MM.1S (cell line): ENCODE measurements around the gene COL5A2.

Experiments
- DNase-seq: peaks from one replicate; pipeline ENCODE4 v3.0.0-alpha.2; 2015
- H2AFZ ChIP-seq: fragments of 300-600 bp; sonication (generic); 2 replicates; pipeline ENCODE4 v1.6.0; 2016; ENCODE audit warnings: antibody characterized with exemption, low read length
- H3F3A ChIP-seq: fragments of 300-600 bp; sonication (generic); 2 replicates; pipeline ENCODE4 v1.6.1; 2016; ENCODE audit warnings: mild to moderate bottlenecking, antibody characterized with exemption, low read length, moderate library complexity, mixed read lengths; ENCODE audit not compliant: insufficient read depth
- H3K27ac ChIP-seq: fragments of 300-600 bp; sonication (generic); 2 replicates; pipeline ENCODE4 v1.5.1; 2016; ENCODE audit warnings: mild to moderate bottlenecking, low read length
- H3K27me3 ChIP-seq: fragments of 300-600 bp; sonication (generic); replicated peaks from 2 replicates; pipeline ENCODE4 v1.6.0; 2016; ENCODE audit warnings: low read length; ENCODE audit not compliant: insufficient read depth
- H3K36me3 ChIP-seq: fragments of 300-600 bp; sonication (generic); replicated peaks from 2 replicates; pipeline ENCODE4 v1.6.1; 2016; ENCODE audit warnings: mild to moderate bottlenecking, low read length, mixed read lengths; ENCODE audit not compliant: insufficient read depth
- H3K4me1 ChIP-seq: fragments of 300-600 bp; sonication (generic); 2 replicates; pipeline ENCODE4 v1.6.1; 2016; ENCODE audit warnings: low read length, mixed read lengths
- H3K4me2 ChIP-seq: fragments of 300-600 bp; sonication (generic); 2 replicates; pipeline ENCODE4 v1.6.0; 2016; ENCODE audit warnings: low read depth, low read length
- H3K4me3 ChIP-seq: fragments of 300-600 bp; sonication (generic); 2 replicates; pipeline ENCODE4 v1.5.1; 2016; ENCODE audit warnings: low read length, mixed read lengths
- H3K79me2 ChIP-seq: fragments of 300-600 bp; sonication (generic); 2 replicates; pipeline ENCODE4 v1.6.1; 2016; ENCODE audit warnings: mixed run types, low read length, mixed read lengths
- H3K9ac ChIP-seq: fragments of 300-600 bp; sonication (generic); 2 replicates; pipeline ENCODE4 v1.6.1; 2016; ENCODE audit warnings: low read length, mixed read lengths
- H3K9me2 ChIP-seq: fragments of 300-600 bp; sonication (generic); replicated peaks from 2 replicates; pipeline ENCODE4 v1.6.1; 2016; ENCODE audit warnings: mild to moderate bottlenecking, low read length, mixed read lengths; ENCODE audit not compliant: insufficient read depth
- H3K9me3 ChIP-seq: fragments of 300-600 bp; sonication (generic); replicated peaks from 2 replicates; pipeline ENCODE4 v1.6.1; 2016; ENCODE audit warnings: mild to moderate bottlenecking, low read length, mixed read lengths; ENCODE audit not compliant: insufficient read depth
- H4K20me1 ChIP-seq: fragments of 300-600 bp; sonication (generic); 2 replicates; pipeline ENCODE4 v1.6.1; 2016; ENCODE audit warnings: mild to moderate bottlenecking, low read length, moderate library complexity, mixed read lengths; ENCODE audit not compliant: insufficient read depth
- EZH2 ChIP-seq: fragments of 300-600 bp; sonication (generic); optimal IDR thresholded peaks from 2 replicates; pipeline ENCODE3; 2017; ENCODE audit warnings: low read depth, mild to moderate bottlenecking, antibody characterized with exemption, low read length, mixed read lengths
- EZH2phosphoT487 ChIP-seq: fragments of 300-600 bp; sonication (generic); IDR thresholded peaks from 2 replicates; pipeline ENCODE4 v1.6.1; 2018; ENCODE audit warnings: antibody characterized with exemption, low read length
- TF ChIP-seq, protein P1 (sequence below): fragments of 300-600 bp; sonication (generic); IDR thresholded peaks from 2 replicates; pipeline ENCODE4 v1.5.1; 2016; ENCODE audit warnings: antibody characterized with exemption, low read length, mixed read lengths

The COL5A2 gene

DNA sequence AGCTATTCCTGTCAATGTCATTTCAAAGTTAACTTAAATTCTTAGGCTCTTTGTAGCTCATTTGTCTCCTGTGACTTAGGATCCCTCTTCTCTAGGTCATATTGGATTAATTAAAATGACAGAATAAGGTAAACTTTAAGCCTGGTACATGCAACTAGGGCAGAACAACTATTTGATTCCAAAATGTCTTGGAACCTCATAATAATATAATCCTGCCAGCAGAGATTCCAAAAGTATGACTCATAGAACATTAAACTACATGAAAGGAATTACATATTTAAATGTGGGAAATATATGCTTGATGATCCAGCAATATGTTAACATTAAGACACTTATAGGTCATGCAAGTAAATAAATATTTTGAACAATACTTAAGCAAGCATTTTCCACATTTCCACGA is 142.0 kb downstream of the COL5A2 start:
- DNase-seq = no peak
- TF ChIP-seq EZH2 = no peak
- no peak for TF ChIP-seq EZH2phosphoT487
- TF ChIP-seq, protein P1, sequence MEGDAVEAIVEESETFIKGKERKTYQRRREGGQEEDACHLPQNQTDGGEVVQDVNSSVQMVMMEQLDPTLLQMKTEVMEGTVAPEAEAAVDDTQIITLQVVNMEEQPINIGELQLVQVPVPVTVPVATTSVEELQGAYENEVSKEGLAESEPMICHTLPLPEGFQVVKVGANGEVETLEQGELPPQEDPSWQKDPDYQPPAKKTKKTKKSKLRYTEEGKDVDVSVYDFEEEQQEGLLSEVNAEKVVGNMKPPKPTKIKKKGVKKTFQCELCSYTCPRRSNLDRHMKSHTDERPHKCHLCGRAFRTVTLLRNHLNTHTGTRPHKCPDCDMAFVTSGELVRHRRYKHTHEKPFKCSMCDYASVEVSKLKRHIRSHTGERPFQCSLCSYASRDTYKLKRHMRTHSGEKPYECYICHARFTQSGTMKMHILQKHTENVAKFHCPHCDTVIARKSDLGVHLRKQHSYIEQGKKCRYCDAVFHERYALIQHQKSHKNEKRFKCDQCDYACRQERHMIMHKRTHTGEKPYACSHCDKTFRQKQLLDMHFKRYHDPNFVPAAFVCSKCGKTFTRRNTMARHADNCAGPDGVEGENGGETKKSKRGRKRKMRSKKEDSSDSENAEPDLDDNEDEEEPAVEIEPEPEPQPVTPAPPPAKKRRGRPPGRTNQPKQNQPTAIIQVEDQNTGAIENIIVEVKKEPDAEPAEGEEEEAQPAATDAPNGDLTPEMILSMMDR = no peak

DNA sequence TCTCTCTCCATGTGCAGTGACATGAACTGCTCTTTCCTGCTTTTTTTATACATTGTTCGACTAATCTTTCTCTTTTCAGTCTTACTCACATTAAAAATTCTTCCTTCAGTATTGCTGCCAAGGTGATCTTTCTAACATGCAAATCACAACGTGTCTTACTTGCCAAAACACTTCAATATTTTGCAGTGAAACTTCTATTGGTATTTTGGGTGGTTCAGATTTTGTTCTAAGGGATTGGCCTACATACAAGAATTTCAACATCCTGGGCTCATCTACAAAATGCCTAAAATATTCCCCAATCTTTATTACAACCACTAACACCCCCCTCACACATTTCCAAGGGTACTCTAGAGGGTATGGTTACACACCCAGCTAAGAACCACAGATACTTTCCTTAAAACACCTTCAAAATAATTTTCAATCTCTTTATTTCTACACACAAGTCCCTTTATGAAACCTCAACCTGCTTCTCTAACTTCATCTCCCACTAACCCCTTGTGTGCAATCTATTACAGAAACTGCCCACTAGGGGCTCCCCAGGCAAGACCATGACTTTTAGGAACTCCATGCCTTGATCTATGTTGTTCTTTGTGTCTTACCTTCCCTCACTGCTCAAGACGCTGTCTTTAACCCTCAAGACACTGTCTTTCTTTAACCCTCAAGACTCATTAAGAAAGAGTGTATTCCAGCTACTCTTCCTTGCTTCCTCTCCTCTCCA is 154.5 kb downstream of the COL5A2 start:
- Histone ChIP-seq H3K9ac (no peak overlapping the region), H3K4me2 (no peak overlapping the region), H2AFZ (no peak overlapping the region), H4K20me1 (no peaks in the 10 kb centered on the region), H3K9me2 (no peaks in the 10 kb centered on the region), H3K79me2 (no peaks in the 10 kb centered on the region), H3K4me1 (no peaks in the 10 kb centered on the region), H3F3A (no peaks in the 10 kb centered on the region), H3K27ac (no peak overlapping the region), H3K36me3 (no peaks in the 10 kb centered on the region), H3K9me3 (no peaks in the 10 kb centered on the region), H3K4me3 (no peak overlapping the region), H3K27me3 (no peaks in the 10 kb centered on the region)
- DNase-seq = no peak
- no peak for TF ChIP-seq EZH2phosphoT487
- TF ChIP-seq, protein P1 = peak; percentile 22; the same call in 1 of the 2 replicates

More for the DNA sequence above, 142.0 kb downstream of the COL5A2 start:
- no peaks in the 10 kb centered on the region for H3K36me3 ChIP-seq
- no peaks in the 10 kb centered on the region for H3K9me3 ChIP-seq
- H2AFZ ChIP-seq = no peak overlapping the region
- no peaks in the 10 kb centered on the region for H3K9me2 ChIP-seq
- H4K20me1 ChIP-seq = no peaks in the 10 kb centered on the region
- no peaks in the 10 kb centered on the region for H3F3A ChIP-seq
- H3K9ac ChIP-seq = no peak overlapping the region
- H3K27me3 ChIP-seq = no peaks in the 10 kb centered on the region
- no peaks in the 10 kb centered on the region for H3K4me1 ChIP-seq
- no peak overlapping the region for H3K27ac ChIP-seq
- no peak overlapping the region for H3K4me3 ChIP-seq
- H3K4me2 ChIP-seq = no peak overlapping the region
- H3K79me2 ChIP-seq = no peaks in the 10 kb centered on the region

DNA sequence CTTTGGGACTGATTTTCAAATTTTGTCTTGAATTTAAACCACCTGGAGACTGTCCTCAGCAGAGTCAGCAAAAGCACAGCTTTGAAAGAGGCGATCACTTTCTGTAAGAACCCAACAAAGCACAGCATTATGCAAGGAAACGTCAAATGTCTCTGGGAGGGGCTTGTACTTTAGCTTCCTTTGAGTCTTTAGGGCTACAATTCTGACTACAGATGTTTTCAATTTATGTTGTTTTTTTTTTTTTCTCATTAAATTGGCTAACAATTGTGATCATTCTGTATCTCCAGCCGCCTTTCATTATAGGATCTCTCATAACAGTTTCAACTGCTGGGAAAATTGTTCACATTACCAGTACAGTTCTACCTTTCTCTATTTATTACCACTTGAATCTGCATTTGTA is 157.1 kb downstream of the COL5A2 start:
- DNase-seq = no peak
- TF ChIP-seq EZH2 (no peak), EZH2phosphoT487 (no peak)
- TF ChIP-seq, protein P1 = no peak
- Histone ChIP-seq H2AFZ (no peak overlapping the region), H3F3A (no peaks in the 10 kb centered on the region), H3K4me2 (no peak overlapping the region), H4K20me1 (no peaks in the 10 kb centered on the region), H3K9me2 (no peaks in the 10 kb centered on the region), H3K79me2 (no peaks in the 10 kb centered on the region), H3K9me3 (no peaks in the 10 kb centered on the region), H3K9ac (no peak overlapping the region), H3K27me3 (no peaks in the 10 kb centered on the region), H3K36me3 (no peaks in the 10 kb centered on the region), H3K4me1 (no peaks in the 10 kb centered on the region), H3K27ac (no peak overlapping the region), H3K4me3 (no peak overlapping the region)
